AG09319 (cell line): ENCODE measurements around the gene OR8B2.
"Not testable (repeated sequence)": the region's sequence is repeated elsewhere in the genome, so short reads cannot be mapped to it uniquely, and the experiment has no call there.

ENCODE experiments used
- DNase-seq: peaks from one replicate; pipeline ENCODE4 v3.0.0-alpha.2; 2010; ENCODE audit warnings: low read depth; ENCODE audit errors: extremely low read depth
- TF ChIP-seq, protein P1 (sequence below): IDR thresholded peaks from 2 replicates; pipeline ENCODE4 v1.5.1; 2011; ENCODE audit warnings: low read depth, mild to moderate bottlenecking, inconsistent platforms, low read length, moderate library complexity

Gene OR8B2

DNA sequence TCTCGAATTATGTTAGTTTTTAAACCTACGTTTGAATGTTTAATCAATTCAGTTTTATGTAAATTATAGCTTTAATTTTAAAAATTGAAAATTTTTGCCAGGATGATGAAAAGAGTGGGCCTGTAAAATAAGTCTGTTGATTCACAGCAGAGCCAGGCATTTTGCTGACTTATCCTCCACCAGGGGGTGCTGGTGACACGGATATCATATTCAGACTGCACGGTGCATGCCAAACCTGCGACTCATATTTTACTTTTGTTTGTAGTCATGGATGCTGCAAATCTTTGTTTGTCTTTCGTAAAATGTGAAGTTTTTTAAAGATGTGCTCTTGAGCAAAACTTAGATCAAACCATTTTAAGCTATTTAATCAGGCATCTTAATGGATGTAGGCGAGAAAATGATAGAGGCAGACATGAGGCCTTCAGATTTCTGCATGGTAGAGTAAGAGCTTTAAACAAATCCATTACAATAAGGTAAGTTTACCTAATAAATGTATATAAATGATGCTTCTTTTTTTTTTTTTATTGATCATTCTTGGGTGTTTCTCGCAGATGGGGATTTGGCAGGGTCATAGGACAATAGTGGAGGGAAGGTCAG lies 18.1 kb upstream of the OR8B2 start:
- TF ChIP-seq, protein P1, sequence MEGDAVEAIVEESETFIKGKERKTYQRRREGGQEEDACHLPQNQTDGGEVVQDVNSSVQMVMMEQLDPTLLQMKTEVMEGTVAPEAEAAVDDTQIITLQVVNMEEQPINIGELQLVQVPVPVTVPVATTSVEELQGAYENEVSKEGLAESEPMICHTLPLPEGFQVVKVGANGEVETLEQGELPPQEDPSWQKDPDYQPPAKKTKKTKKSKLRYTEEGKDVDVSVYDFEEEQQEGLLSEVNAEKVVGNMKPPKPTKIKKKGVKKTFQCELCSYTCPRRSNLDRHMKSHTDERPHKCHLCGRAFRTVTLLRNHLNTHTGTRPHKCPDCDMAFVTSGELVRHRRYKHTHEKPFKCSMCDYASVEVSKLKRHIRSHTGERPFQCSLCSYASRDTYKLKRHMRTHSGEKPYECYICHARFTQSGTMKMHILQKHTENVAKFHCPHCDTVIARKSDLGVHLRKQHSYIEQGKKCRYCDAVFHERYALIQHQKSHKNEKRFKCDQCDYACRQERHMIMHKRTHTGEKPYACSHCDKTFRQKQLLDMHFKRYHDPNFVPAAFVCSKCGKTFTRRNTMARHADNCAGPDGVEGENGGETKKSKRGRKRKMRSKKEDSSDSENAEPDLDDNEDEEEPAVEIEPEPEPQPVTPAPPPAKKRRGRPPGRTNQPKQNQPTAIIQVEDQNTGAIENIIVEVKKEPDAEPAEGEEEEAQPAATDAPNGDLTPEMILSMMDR, result peak; percentile 85
- DNase-seq, result peak; percentile 69

GRCh38 chr11:124398924-124399323 lies 14.6 kb upstream of the OR8B2 start, which contains the start of gene OR8B3:
TSS of gene OR8B3 (minus strand) at chr11:124399024. CDS start at chr11:124397351, 1,673 bp downstream.
- TF ChIP-seq, protein P1, result no peak
- no peak for DNase-seq

DNA sequence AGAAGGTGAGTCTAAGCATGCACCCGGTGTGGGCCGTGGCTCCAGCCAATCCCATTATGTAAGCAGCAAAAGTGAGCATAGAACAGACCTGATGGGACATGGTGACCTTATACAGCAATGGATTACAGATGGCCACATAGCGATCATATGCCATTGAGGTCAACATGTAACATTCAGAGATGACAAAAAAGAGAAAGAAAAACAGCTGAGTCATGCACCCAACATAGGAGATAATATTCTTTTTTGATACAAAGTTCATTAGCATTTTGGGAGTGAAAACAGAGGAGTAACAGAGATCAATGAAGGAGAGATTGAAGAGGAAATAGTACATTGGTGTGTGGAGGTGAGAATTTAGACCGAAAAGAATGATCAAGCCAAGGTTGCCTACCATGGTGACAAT lies 12.5 kb upstream of the OR8B2 start:
- DNase-seq, result not testable (repeated sequence)

DNA sequence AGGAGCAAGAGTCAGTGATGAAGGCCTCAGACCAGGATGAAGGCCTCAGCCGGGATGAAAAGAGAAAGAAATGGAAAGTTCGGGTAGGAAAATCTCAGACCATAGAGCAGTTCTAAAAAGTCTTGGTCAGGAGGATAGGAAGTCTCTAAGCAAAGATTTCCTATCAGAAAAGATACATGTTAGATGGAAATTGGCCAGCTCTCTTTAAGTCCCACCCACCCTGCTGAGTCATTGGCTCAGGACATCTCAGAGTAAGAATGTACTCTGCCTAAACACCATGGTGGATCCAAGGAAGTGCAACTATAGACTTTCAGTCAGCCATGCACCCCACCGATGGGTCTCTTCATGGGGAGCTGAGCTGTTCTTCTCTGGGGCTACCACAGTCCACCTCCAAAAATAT lies 10.1 kb upstream of the OR8B2 start:
- no peak for DNase-seq
- TF ChIP-seq, protein P1, result no peak

- not testable (repeated sequence) for DNase-seq
Measured at GRCh38 chr11:124382857-124383256, 1.4 kb downstream of the OR8B2 start.

- TF ChIP-seq, protein P1, result no peak
- DNase-seq, result no peak
Measured at GRCh38 chr11:124380585-124380984, 3.7 kb downstream of the OR8B2 start.

DNA sequence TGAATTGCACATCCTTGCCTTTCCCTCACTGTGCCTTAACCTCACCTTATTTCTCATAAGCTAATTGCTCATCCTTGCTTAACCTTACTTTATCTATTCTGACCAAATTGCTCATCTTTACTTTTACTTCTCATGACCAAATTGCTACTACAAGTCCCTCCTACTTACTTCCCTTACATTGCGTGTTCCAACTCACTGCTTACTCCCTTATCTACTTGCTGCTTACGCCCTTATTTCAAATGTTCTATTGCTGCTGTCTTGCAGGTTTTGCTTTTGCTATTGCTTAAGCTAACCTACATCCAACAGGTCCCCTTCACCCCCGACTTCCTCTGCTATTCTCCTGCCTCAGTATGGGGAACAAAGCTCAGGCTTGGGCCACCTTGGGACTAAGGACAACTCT lies 8.0 kb downstream of the OR8B2 start:
- TF ChIP-seq, protein P1, result no peak
- DNase-seq, result no peak

GRCh38 chr11:124359566-124359965 lies 24.7 kb downstream of the OR8B2 start:
- DNase-seq, result no peak
- TF ChIP-seq, protein P1, result no peak
